K562 (cell line): ENCODE results near the gene PPP3CA. TPM values are rescaled to one million over a fixed set of nuclear protein-coding genes. Genes with fewer than 3 reads are reported as not detected.

ENCODE experiments used
- ATAC-seq: fragments of 200-7000 bp; cut with Tn5 transposase; 3 replicates; pipeline ENCODE4 v1.9.1; 2020; ENCODE audit warnings: moderate library complexity
- BruUV-seq: library from RNA; stranded (reverse); fragments of 400-500 nt; replicated peaks from 2 replicates; lab custom pipeline; 2021; lab: Mats Ljungman, UMichigan
- CTCF ChIA-PET: fragments of 300-600 bp; formaldehyde crosslinking; extraction: SDS; loops from one replicate; lab custom pipeline; 2021; ENCODE audit warnings: low intra/inter-chr PET ratio; lab: Yijun Ruan, JAX
- POLR2A ChIA-PET: fragments of 300-600, 350-650 bp; sonication (Branson Sonifier 250); formaldehyde crosslinking; extraction: SDS; loops from one replicate; lab custom pipeline; 2021; ENCODE audit warnings: antibody characterized with exemption, inconsistent platforms; lab: Yijun Ruan, JAX
- DNase-seq, 4 experiments: peaks; one replicate each; pipeline versions ENCODE4 v3.0.0 to v3.0.0-alpha.2; 2011 to 2018; ENCODE audit warnings: low spot score in 3 of 4, mixed read lengths in 3 of 4; ENCODE audit errors: extremely low read depth in 1 of 4
- FAIRE-seq: peaks from 2 replicates; lab custom pipeline; 2011; peaks lifted over from hg19 to GRCh38; lab: Jason Lieb, UNC
- H2AFZ ChIP-seq: 2 replicates; pipeline ENCODE4 v1.6.0; 2011; ENCODE audit warnings: low read depth, low read length, control low read depth, inconsistent platforms
- H3K27ac ChIP-seq: fragments of 200-600 bp; 3 replicates; pipeline ENCODE4 v1.8.0; 2011; ENCODE audit warnings: low read depth, mild to moderate bottlenecking, control low read depth, inconsistent platforms, low read length, moderate library complexity, mixed read lengths; ENCODE audit errors: extremely low read depth
- H3K27me3 ChIP-seq, 2 experiments: fragments of 300-600 bp in 1 of 2; 2 replicates in 1 of 2; 3 replicates in 1 of 2; pipeline versions ENCODE4 v1.6.0 to v1.8.0; 2011; ENCODE audit warnings: inconsistent platforms in 2 of 2, low read length in 2 of 2, mild to moderate bottlenecking in 1 of 2, mixed read lengths in 1 of 2, moderate library complexity in 1 of 2; ENCODE audit not compliant: control insufficient read depth in 2 of 2, insufficient read depth in 2 of 2
- H3K36me3 ChIP-seq: fragments of 300-600 bp; 3 replicates; pipeline ENCODE4 v1.8.0; 2011; ENCODE audit warnings: mild to moderate bottlenecking, low read length, inconsistent platforms; ENCODE audit not compliant: control insufficient read depth, insufficient read depth
- H3K4me1 ChIP-seq, 2 experiments: fragments of 200-600 bp in 1 of 2; replicated peaks in 1 of 2; 2 replicates in 1 of 2; 3 replicates in 1 of 2; pipeline versions ENCODE4 v1.5.1 to v1.8.0; 2011; ENCODE audit warnings: inconsistent platforms in 2 of 2, low read length in 2 of 2, mild to moderate bottlenecking in 1 of 2, mixed read lengths in 1 of 2, moderate library complexity in 1 of 2; ENCODE audit not compliant: control insufficient read depth in 2 of 2, insufficient read depth in 2 of 2
- H3K4me2 ChIP-seq: 2 replicates; pipeline ENCODE4 v1.6.1; 2011; ENCODE audit warnings: low read length, control low read depth, inconsistent platforms, mixed read lengths; ENCODE audit not compliant: insufficient read depth
- H3K4me3 ChIP-seq: fragments of 200-600 bp; sonication (generic), shearing (Covaris generic); 2 replicates; pipeline ENCODE4 v1.5.1; 2016; ENCODE audit warnings: control low read depth, inconsistent platforms
- H3K79me2 ChIP-seq: fragments of 200-600 bp; 3 replicates; pipeline ENCODE4 v1.8.0; 2011; ENCODE audit warnings: low read length, inconsistent platforms; ENCODE audit not compliant: control insufficient read depth, insufficient read depth
- H3K9ac ChIP-seq, 2 experiments: 2 replicates each; pipeline versions ENCODE4 v1.6.0 to v1.6.1; 2011; ENCODE audit warnings: low read depth in 2 of 2, low read length in 2 of 2, control low read depth in 1 of 2, inconsistent platforms in 1 of 2, mild to moderate bottlenecking in 1 of 2, mixed read lengths in 1 of 2; ENCODE audit not compliant: insufficient read depth in 1 of 2
- H3K9me1 ChIP-seq: one replicate; pipeline ENCODE4 v1.6.0; 2011; ENCODE audit warnings: inconsistent platforms, mild to moderate bottlenecking, low read length, moderate library complexity; ENCODE audit not compliant: control insufficient read depth, insufficient read depth
- H3K9me3 ChIP-seq: replicated peaks from 2 replicates; pipeline ENCODE4 v1.5.1; 2011; ENCODE audit warnings: low read depth, low read length, inconsistent platforms; ENCODE audit not compliant: control insufficient read depth, insufficient read depth
- H4K20me1 ChIP-seq: replicated peaks from 2 replicates; pipeline ENCODE4 v1.6.1; 2011; ENCODE audit warnings: low read length, inconsistent platforms, mixed read lengths; ENCODE audit not compliant: control insufficient read depth, insufficient read depth
- BHLHE40 ChIP-seq: IDR thresholded peaks from 2 replicates; pipeline ENCODE4 v1.6.1; 2011; ENCODE audit warnings: low read length, improper control_type of control experiment
- BRF1 ChIP-seq: IDR thresholded peaks from 3 replicates; pipeline ENCODE4 v1.6.1; 2011; ENCODE audit warnings: borderline replicate concordance, mild to moderate bottlenecking; ENCODE audit not compliant: insufficient read length; ENCODE audit errors: extremely low read depth
- CBFA2T2 ChIP-seq: fragments of 450-650 bp; conservative IDR thresholded peaks from 2 replicates; pipeline ENCODE4 v1.6.1; 2017; ENCODE audit warnings: mild to moderate bottlenecking
- CREM ChIP-seq: IDR thresholded peaks from 2 replicates; pipeline ENCODE4 v1.6.1; 2014; ENCODE audit warnings: antibody characterized with exemption, low read depth
- CXXC5 ChIP-seq: fragments of 250-450 bp; sonication (Bioruptor Pico); IDR thresholded peaks from 2 replicates; pipeline ENCODE4 v1.8.0; 2022; ENCODE audit warnings: inconsistent platforms, mild to moderate bottlenecking, moderate library complexity
- NFIX ChIP-seq: fragments of 250-450 bp; sonication (Bioruptor Pico); IDR thresholded peaks from 2 replicates; pipeline ENCODE4 v1.4.0; 2020; ENCODE audit warnings: low read depth, mild to moderate bottlenecking, moderate library complexity
- PHTF2 ChIP-seq: fragments of 250-450 bp; sonication (Bioruptor Pico); IDR thresholded peaks from 2 replicates; pipeline ENCODE4 v1.5.0; 2021; ENCODE audit warnings: mild to moderate bottlenecking
- RCOR1 ChIP-seq, 2 experiments: IDR thresholded peaks; 2 replicates each; pipeline ENCODE4 v1.6.1; 2012; ENCODE audit warnings: low read depth in 2 of 2, low read length in 2 of 2, borderline replicate concordance in 1 of 2, improper control_type of control experiment in 1 of 2
- SMARCA5 ChIP-seq: fragments of 450-650 bp; IDR thresholded peaks from 2 replicates; pipeline ENCODE4 v1.6.1; 2016
- ZNF316 ChIP-seq: fragments of 450-650 bp; IDR thresholded peaks from 2 replicates; pipeline ENCODE4 v1.6.1; 2016
- ZNF699 ChIP-seq: fragments of 250-450 bp; sonication (Bioruptor Pico); IDR thresholded peaks from 2 replicates; pipeline ENCODE4 v1.8.0; 2021; ENCODE audit warnings: mild to moderate bottlenecking, moderate library complexity; ENCODE audit not compliant: insufficient replicate concordance
- ZNF707 ChIP-seq: fragments of 250-450 bp; sonication (Bioruptor Pico); conservative IDR thresholded peaks from 2 replicates; pipeline ENCODE4 v1.8.0; 2022; ENCODE audit warnings: inconsistent platforms, mild to moderate bottlenecking, moderate library complexity
- WGBS: fragments of 100-300 bp; shearing (Covaris generic); methylation state at CpG from one replicate; pipeline ENCODE4 v1.1.6; 2016; ENCODE audit warnings: low coverage, mixed read lengths; ENCODE audit not compliant: insufficient coverage; ENCODE audit errors: missing lambda C conversion rate; 5-methylcytosine and 5-hydroxymethylcytosine counted together
- in situ Hi-C: fragments of 300-500 bp; cut with MboI; formaldehyde crosslinking; loops from 4 replicates; pipeline ENCODE4 v1.15.0; 2018; ENCODE audit warnings: inconsistent platforms, mixed read lengths
- intact Hi-C: fragments of 100-400 bp; cut with micrococcal nuclease; formaldehyde crosslinking; loops from 2 replicates; pipeline ENCODE4 v1.14.2; 2022
- polyA plus RNA-seq, 8 experiments: library from polyadenylated mRNA; depleted of rRNA in 4 of 8; stranded (reverse) in 5 of 8; unstranded in 3 of 8; fragments of >200 nt; fragmentation: Nextera tagmentation in 2 of 8; fragmentation: Illumina TruSeq in 1 of 8; extraction: Ambion mirVana in 2 of 8; extraction: Trizol in 1 of 8; gene quantifications; 2 replicates each; pipeline versions ENCODE4 v1.2.1 to v1.2.3, GENCODE V29; 2011 to 2014; ENCODE audit warnings: inconsistent platforms in 1 of 8, missing spikeins in 1 of 8
- total RNA-seq, 7 experiments: library from RNA; depleted of rRNA in 6 of 7; stranded (reverse); fragments of >200 nt in 6 of 7; fragmentation: Illumina TruSeq in 2 of 7; extraction: Trizol in 2 of 7; gene quantifications; 2 replicates each; pipeline versions ENCODE4 v1.2.1 to v1.2.3, GENCODE V29; 2011 to 2021; ENCODE audit warnings: low replicate concordance in 1 of 7

Gene PPP3CA
- total and polyA plus RNA-seq, 9 of the 15 experiments (the other 6 are each of a cell fraction or from before 2014, with no cell fraction given), result 0.94 to 3.2 (median 1.6) TPM

GRCh38 chr4:101322743-101323142 lies 24.6 kb downstream of the PPP3CA start:
- BruUV-seq, result no TSS peak
- H3K27me3 ChIP-seq, result no peaks in the 10 kb centered on the region
- ChIA-PET CTCF (no interaction called here), POLR2A (no interaction called here)
- H3K36me3 ChIP-seq, result no peaks in the 10 kb centered on the region
- no peak overlapping the region for H3K27ac ChIP-seq
- ATAC-seq (no peak), DNase-seq (no peak), FAIRE-seq (no peak)
- H3K79me2 ChIP-seq, result no peaks in the 10 kb centered on the region
- no peaks in the 10 kb centered on the region for H3K4me1 ChIP-seq
- in situ Hi-C loops, result no loop called here
- no peaks in the 10 kb centered on the region for H3K9me1 ChIP-seq
- WGBS, result 0% methylated on average over 1 of the region's 1 CpG
- no peaks in the 10 kb centered on the region for H4K20me1 ChIP-seq
- H3K9me3 ChIP-seq, result no peaks in the 10 kb centered on the region
- no peak overlapping the region for H3K4me2 ChIP-seq
- H2AFZ ChIP-seq, result no peak overlapping the region
- intact Hi-C loops, result no loop called here
- no peak overlapping the region for H3K9ac ChIP-seq
- no peak overlapping the region for H3K4me3 ChIP-seq
- no peak for TF ChIP-seq ZNF707 (CRISPR knock-in tag)
- peak; percentile 28; the same call in 1 of the 2 replicates for TF ChIP-seq ZNF316
- no peak for TF ChIP-seq BHLHE40
- TF ChIP-seq ZNF699, result no peak

DNA sequence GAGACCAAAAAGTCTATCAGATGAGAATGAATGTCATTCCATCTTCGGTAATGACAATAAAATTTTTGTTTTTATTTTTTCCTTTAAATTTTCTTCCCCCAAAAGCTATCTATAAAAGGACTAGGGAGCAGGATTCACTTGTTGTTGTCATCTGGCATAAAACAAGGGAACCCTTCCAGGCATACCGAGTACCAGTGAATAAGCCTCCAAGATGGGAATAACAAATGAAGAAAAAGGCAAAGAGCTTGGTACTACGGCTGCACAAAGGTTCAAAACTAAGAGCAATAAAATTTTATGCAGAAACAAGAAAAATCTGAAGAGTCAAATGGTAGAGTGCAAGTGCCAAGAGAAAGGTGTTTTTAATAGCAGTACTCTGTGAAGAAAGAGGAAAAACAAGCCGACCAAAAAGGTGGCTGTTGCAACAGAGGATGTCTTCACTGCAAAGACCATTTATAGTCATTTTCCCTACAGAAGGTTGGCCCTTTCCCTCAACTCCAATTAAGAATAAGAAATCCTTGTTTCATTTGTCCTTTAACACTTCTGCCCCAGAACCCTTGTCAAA lies 25.8 kb downstream of the PPP3CA start:
- ATAC-seq (no peak), DNase-seq (no peak), FAIRE-seq (no peak)
- Histone ChIP-seq H2AFZ (no peak overlapping the region), H3K4me2 (no peak overlapping the region), H3K27ac (no peak overlapping the region), H3K9me3 (no peaks in the 10 kb centered on the region), H3K79me2 (no peaks in the 10 kb centered on the region), H3K9ac (no peak overlapping the region), H3K4me3 (no peak overlapping the region), H3K9me1 (no peaks in the 10 kb centered on the region), H3K27me3 (no peaks in the 10 kb centered on the region), H3K4me1 (no peaks in the 10 kb centered on the region), H3K36me3 (no peaks in the 10 kb centered on the region), H4K20me1 (no peaks in the 10 kb centered on the region)
- no TSS peak for BruUV-seq
- intact Hi-C loops, result no loop called here
- in situ Hi-C loops, result no loop called here
- ChIA-PET POLR2A (no interaction called here), CTCF (no interaction called here)
- 0% methylated on average over 4 of the region's 4 CpGs for WGBS
- TF ChIP-seq BRF1 (no peak), PHTF2 (CRISPR knock-in tag) (no peak), CXXC5 (no peak), CREM (no peak), SMARCA5 (no peak), CBFA2T2 (no peak), RCOR1 (IDR thresholded peaks at IDR 0.05; ENCODE audit: borderline replicate concordance in 1 of 2, low read depth in 2 of 2, low read length in 2 of 2) (no peak), NFIX (CRISPR knock-in tag) (no peak)
